Sigmoid colon (tissue), 7 donors: ENCODE results near the gene TENM4. TPM values are rescaled to one million over a fixed set of nuclear protein-coding genes. Genes with fewer than 3 reads are reported as not detected.

ENCODE experiments used
- DNase-seq: peaks from one replicate; pipeline ENCODE4 v3.0.0-alpha.2; 2019
- H3K27ac ChIP-seq, 4 donors: fragments of 200-600 bp; sonication (generic); one replicate each; pipeline ENCODE4 v1.5.1; 2016 to 2019; ENCODE audit warnings: mild to moderate bottlenecking in 1 of 4
- H3K27me3 ChIP-seq, 3 donors: fragments of 200-600 bp; sonication (generic); one replicate each; pipeline ENCODE4 v1.5.1; 2019; ENCODE audit warnings: mild to moderate bottlenecking in 1 of 3
- H3K36me3 ChIP-seq, 4 donors: fragments of 200-600 bp; sonication (generic); one replicate each; pipeline ENCODE4 v1.5.1; 2016 to 2019
- H3K4me1 ChIP-seq, 4 donors: fragments of 200-600 bp; sonication (generic); one replicate each; pipeline ENCODE4 v1.5.1; 2017 to 2019
- H3K4me3 ChIP-seq, 4 donors: fragments of 200-600 bp; sonication (generic); one replicate each; pipeline ENCODE4 v1.5.1; 2017 to 2019; ENCODE audit warnings: mild to moderate bottlenecking in 2 of 4, moderate library complexity in 1 of 4
- H3K9me3 ChIP-seq, 4 donors: fragments of 200-600 bp in 3 of 4; sonication (generic) in 3 of 4; one replicate each; pipeline versions ENCODE4 v1.5.1 to v1.6.1; 2013 to 2019
- CTCF ChIP-seq, 4 experiments: fragments of 450-650 bp in 3 of 4; fragments of 200-600 bp in 1 of 4; IDR thresholded peaks; one replicate each; pipeline ENCODE4 v1.5.1; 2016 to 2019; ENCODE audit warnings: antibody characterized with exemption in 4 of 4, mild to moderate bottlenecking in 3 of 4, moderate library complexity in 2 of 4
- EP300 ChIP-seq, 4 donors: sonication (generic); formaldehyde crosslinking; IDR thresholded peaks; one replicate each; pipeline ENCODE4 v1.6.1; 2017; ENCODE audit warnings: antibody characterized with exemption in 4 of 4
- POLR2A ChIP-seq, 2 donors: fragments of 450-650 bp; IDR thresholded peaks; one replicate each; pipeline ENCODE4 v1.6.1; 2016; ENCODE audit warnings: antibody characterized with exemption in 2 of 2, mild to moderate bottlenecking in 2 of 2, moderate library complexity in 2 of 2
- POLR2AphosphoS5 ChIP-seq, 4 donors: sonication (generic); formaldehyde crosslinking; IDR thresholded peaks; one replicate each; pipeline ENCODE4 v1.6.1; 2017; ENCODE audit warnings: antibody characterized with exemption in 4 of 4
- WGBS, 2 donors: extraction: QIAGEN DNeasy Blood & Tissue Kit; methylation state at CpG; one replicate each; pipeline ENCODE4 v1.1.7; 2013; 5-methylcytosine and 5-hydroxymethylcytosine counted together
- intact Hi-C: fragments of 100-400 bp; cut with DNase I; formaldehyde crosslinking; loops from one replicate; pipeline ENCODE4 v1.15.1; 2023
- polyA plus RNA-seq, 3 donors: library from polyadenylated mRNA; stranded (reverse); fragments of 200-250 nt; gene quantifications; one replicate each; pipeline ENCODE4 v1.2.3, GENCODE V29; 2013
- total RNA-seq, 4 donors: library from RNA; depleted of rRNA; stranded (reverse); fragments of >200 nt; gene quantifications; one replicate each; pipeline ENCODE4 v1.1.0, GENCODE V29; 2016
- donor health status: healthy with polysubstance abuse.
- donor health status: Bipolar disorder and iron deficiency.
- donor health status: healthy.

The TENM4 gene
- total and polyA plus RNA-seq, 7 donors, result 0.23 to 14.6 (median 1.9) TPM; not detected in 1

GRCh38 chr11:78699609-78700135 is 741.2 kb downstream of the TENM4 start:
- Histone ChIP-seq H3K4me3 (no peak overlapping the region), H3K27ac (no peak overlapping the region), H3K4me1 (no peaks in the 10 kb centered on the region), H3K27me3 (no peaks in the 10 kb centered on the region), H3K36me3 (no peaks in the 10 kb centered on the region), H3K9me3 (no peaks in the 10 kb centered on the region)
- WGBS, 2 donors, result 85 to 87% methylated on average over 7 of the region's 7 CpGs
- TF ChIP-seq EP300 (IDR thresholded peaks at IDR 0.05), result no peak
- TF ChIP-seq CTCF (IDR thresholded peaks at IDR 0.05), result no peak
- no peak for TF ChIP-seq POLR2A (IDR thresholded peaks at IDR 0.05)
- no peak for TF ChIP-seq POLR2AphosphoS5 (IDR thresholded peaks at IDR 0.05)
- no peak for DNase-seq
- intact Hi-C loops, result no loop called here

- Histone ChIP-seq H3K27ac (no peak overlapping the region), H3K4me3 (no peak overlapping the region), H3K27me3 (no peaks in the 10 kb centered on the region), H3K4me1 (no peaks in the 10 kb centered on the region), H3K9me3 (no peaks in the 10 kb centered on the region), H3K36me3 (no peaks in the 10 kb centered on the region)
- no peak for TF ChIP-seq CTCF (IDR thresholded peaks at IDR 0.05)
- no peak for TF ChIP-seq POLR2AphosphoS5 (IDR thresholded peaks at IDR 0.05)
- TF ChIP-seq EP300 (IDR thresholded peaks at IDR 0.05), result no peak
- DNase-seq, result no peak
- intact Hi-C loops, result no loop called here
- 90 to 94% methylated on average over 3 of the region's 3 CpGs for WGBS, 2 donors
Observed at GRCh38 chr11:78698612-78699011, 742.2 kb downstream of the TENM4 start.

- no peaks in the 10 kb centered on the region for H3K9me3 ChIP-seq
- H3K27ac ChIP-seq, result no peak overlapping the region
- DNase-seq, result no peak
- no peak for TF ChIP-seq EP300 (IDR thresholded peaks at IDR 0.05)
- TF ChIP-seq CTCF (IDR thresholded peaks at IDR 0.05), result no peak
- no peak for TF ChIP-seq POLR2A (IDR thresholded peaks at IDR 0.05)
- TF ChIP-seq POLR2AphosphoS5 (IDR thresholded peaks at IDR 0.05), result no peak
- H3K4me1 ChIP-seq, result no peaks in the 10 kb centered on the region
- no peaks in the 10 kb centered on the region for H3K36me3 ChIP-seq
- intact Hi-C loops, result no loop called here
- no peaks in the 10 kb centered on the region for H3K27me3 ChIP-seq
- no peak overlapping the region for H3K4me3 ChIP-seq
- 75 to 81% methylated on average over 7 of the region's 7 CpGs for WGBS, 2 donors
Observed at GRCh38 chr11:78696177-78696576, 744.7 kb downstream of the TENM4 start.

GRCh38 chr11:78694152-78694551 is 746.7 kb downstream of the TENM4 start:
- intact Hi-C loops, result no loop called here
- H3K27ac ChIP-seq, result no peak overlapping the region
- DNase-seq, result no peak
- H3K9me3 ChIP-seq, result no peaks in the 10 kb centered on the region
- TF ChIP-seq POLR2A (IDR thresholded peaks at IDR 0.05), result no peak
- no peak for TF ChIP-seq CTCF (IDR thresholded peaks at IDR 0.05)
- TF ChIP-seq POLR2AphosphoS5 (IDR thresholded peaks at IDR 0.05), result no peak
- no peak for TF ChIP-seq EP300 (IDR thresholded peaks at IDR 0.05)
- H3K4me1 ChIP-seq, result no peaks in the 10 kb centered on the region
- H3K4me3 ChIP-seq, result no peak overlapping the region
- no peaks in the 10 kb centered on the region for H3K36me3 ChIP-seq
- no peaks in the 10 kb centered on the region for H3K27me3 ChIP-seq
- 81 to 90% methylated on average over 4 of the region's 4 CpGs for WGBS, 2 donors

GRCh38 chr11:78691215-78691614 is 749.6 kb downstream of the TENM4 start:
- Histone ChIP-seq H3K4me1 (no peaks in the 10 kb centered on the region), H3K27ac (no peak overlapping the region), H3K36me3 (no peaks in the 10 kb centered on the region), H3K9me3 (no peaks in the 10 kb centered on the region), H3K27me3 (no peaks in the 10 kb centered on the region), H3K4me3 (no peak overlapping the region)
- no peak for TF ChIP-seq POLR2A (IDR thresholded peaks at IDR 0.05)
- no peak for TF ChIP-seq POLR2AphosphoS5 (IDR thresholded peaks at IDR 0.05)
- no peak for TF ChIP-seq EP300 (IDR thresholded peaks at IDR 0.05)
- no peak for TF ChIP-seq CTCF (IDR thresholded peaks at IDR 0.05)
- 71 to 73% methylated on average over 2 of the region's 2 CpGs for WGBS, 2 donors
- DNase-seq, result no peak
- intact Hi-C loops, result no loop called here
